ENCODE measurements around the gene ATG4B. TPM values are rescaled to one million over a fixed set of nuclear protein-coding genes. Genes with fewer than 3 reads are reported as not detected.
A peak's percentile ranks its signal among the peaks of the same experiment; 100 is the strongest.

The ATG4B gene
- total RNA-seq, 2 donors from 2014 or later: 103 to 107 TPM

GRCh38 chr2:241686650-241687425 is 49.3 kb downstream of the ATG4B start, which contains the start of gene DTYMK:
DTYMK (minus strand) TSS chr2:241686815; CDS start chr2:241686783, 32 bp downstream.
- ATAC-seq: peak; percentile 97 to 98
- Mint-ChIP-seq H3K9me3 (no peaks in the 10 kb centered on the region), H3K27ac (peak within 1 kb of the TSS; percentile 96 to 98), H3K36me3 (peaks cover 36 to 44% of the 10 kb centered on the region in 2 donors)
- DNase-seq (ENCODE audit: low spot score in 2 of 2): peak; percentile 96 to 98

DNA sequence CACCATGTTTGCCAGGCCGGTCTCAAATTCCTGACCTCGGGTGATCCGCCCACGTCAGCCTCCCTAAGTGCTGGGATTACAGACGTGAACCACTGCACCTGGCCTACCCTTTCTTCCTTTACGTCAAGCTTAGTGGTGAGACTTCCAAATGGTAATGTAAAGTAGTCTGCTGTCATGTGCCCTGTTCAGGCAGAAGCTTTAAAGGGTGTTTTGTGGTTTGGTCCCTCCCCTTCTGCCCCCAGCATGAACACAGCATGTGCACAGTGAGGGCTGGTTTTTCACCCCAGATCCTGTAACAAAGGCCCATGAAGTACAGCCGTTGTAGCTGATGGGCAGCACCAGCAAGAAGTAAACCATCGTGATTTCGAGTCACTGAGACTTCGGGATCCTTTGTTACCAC is 51.8 kb downstream of the ATG4B start:
- DNase-seq (ENCODE audit: low spot score in 2 of 2) (no peak), ATAC-seq (no peak)
- Mint-ChIP-seq H3K36me3 (peaks cover 23 to 37% of the 10 kb centered on the region in 2 donors), H3K27ac (no peak overlapping the region), H3K9me3 (no peaks in the 10 kb centered on the region)

DNA sequence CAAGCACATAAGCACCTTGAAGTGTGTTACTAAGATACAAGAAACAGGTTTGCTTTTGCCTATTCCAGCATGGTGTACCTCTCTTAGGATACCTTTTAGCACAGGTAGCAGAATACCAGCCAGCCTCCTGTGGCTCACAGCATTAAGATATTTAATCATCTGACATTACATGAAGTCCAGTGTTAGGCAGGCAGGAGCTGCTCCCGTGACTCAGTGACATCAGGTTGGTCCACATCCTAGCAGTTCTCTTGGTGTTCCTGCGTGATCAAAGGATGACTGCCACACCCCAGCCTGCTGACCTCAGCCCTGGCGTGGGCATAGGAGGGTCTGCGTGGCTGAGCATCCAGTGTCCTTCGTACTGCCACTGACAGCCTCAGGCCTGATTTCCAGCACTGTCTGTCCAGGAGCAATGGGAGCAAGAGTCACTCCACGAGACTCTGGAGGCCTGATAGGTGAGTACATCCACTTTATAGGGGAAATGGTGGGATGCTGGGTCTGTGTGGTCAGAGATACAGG is 52.8 kb downstream of the ATG4B start:
- no peak overlapping the region for H3K27ac Mint-ChIP-seq

GRCh38 chr2:241692448-241692847 is 55.0 kb downstream of the ATG4B start:
- no peaks in the 10 kb centered on the region for H3K9me3 Mint-ChIP-seq
- peaks cover 6 to 18% of the 10 kb centered on the region in 2 donors for H3K36me3 Mint-ChIP-seq
- no peak overlapping the region for H3K27ac Mint-ChIP-seq

More for the DNA sequence above, 52.8 kb downstream of the ATG4B start:
- no peak for ATAC-seq
- Mint-ChIP-seq H3K9me3 (no peaks in the 10 kb centered on the region), H3K36me3 (peaks cover 18 to 31% of the 10 kb centered on the region in 2 donors)
- DNase-seq (ENCODE audit: low spot score in 2 of 2): no peak

DNA sequence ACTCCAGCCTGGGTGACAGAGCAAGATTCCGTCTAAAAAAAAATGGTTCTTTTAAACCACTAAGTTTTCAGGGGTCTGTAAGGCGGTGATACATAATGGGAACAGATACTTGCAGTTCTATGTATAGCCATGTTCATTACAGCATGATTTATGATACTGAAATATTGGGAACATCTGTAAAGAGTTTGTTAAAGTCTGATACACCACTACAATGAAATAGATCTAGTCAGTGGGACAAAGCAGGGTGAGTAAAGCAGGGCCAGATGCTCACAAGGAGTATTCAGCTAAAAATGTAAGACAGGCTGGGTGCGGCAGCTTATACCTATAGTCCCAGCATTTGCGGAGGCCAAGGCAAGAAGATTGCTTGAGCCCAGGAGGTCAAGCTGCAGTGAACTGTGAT is 58.2 kb downstream of the ATG4B start:
- DNase-seq (ENCODE audit: low spot score in 2 of 2) (no peak), ATAC-seq (no peak)
- peak overlapping the region in 1 of 2 donors; percentile 69 for H3K27ac Mint-ChIP-seq
- H3K36me3 Mint-ChIP-seq: peaks cover 0 to 4% of the 10 kb centered on the region in 2 donors
- no peaks in the 10 kb centered on the region for H3K9me3 Mint-ChIP-seq

More at GRCh38 chr2:241692448-241692847, 55.0 kb downstream of the ATG4B start:
- DNase-seq (ENCODE audit: low spot score in 2 of 2) (no peak), ATAC-seq (no peak)

DNA sequence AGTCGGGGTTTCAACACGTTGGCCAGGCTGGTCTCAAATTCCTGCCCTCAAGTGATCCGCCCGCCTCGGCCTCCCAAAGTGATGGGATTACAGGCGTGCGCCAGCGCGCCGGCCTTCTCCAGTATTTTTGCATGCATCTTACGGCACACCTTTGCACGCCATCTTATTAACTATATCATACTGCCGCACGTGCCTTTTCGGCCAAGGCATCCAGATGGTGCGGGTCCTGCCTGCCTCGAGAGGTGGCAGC is 63.6 kb downstream of the ATG4B start:
- DNase-seq (ENCODE audit: low spot score in 2 of 2): no peak
- Mint-ChIP-seq H3K9me3 (peaks cover 0 to 5% of the 10 kb centered on the region in 2 donors), H3K27ac (peak overlapping the region; percentile 92 to 94), H3K36me3 (peaks cover 7 to 12% of the 10 kb centered on the region in 2 donors)
- ATAC-seq: no peak

GRCh38 chr2:241701399-241702154 is 64.1 kb downstream of the ATG4B start, which contains the start of gene ING5:
ING5 (plus strand) TSS chr2:241702039; CDS start chr2:241702066, 27 bp downstream.
- ATAC-seq (peak; percentile 74 to 77), DNase-seq (ENCODE audit: low spot score in 2 of 2) (peak; percentile 97 to 99)
- H3K36me3 Mint-ChIP-seq: peaks cover 12 to 17% of the 10 kb centered on the region in 2 donors
- peaks cover 0 to 6% of the 10 kb centered on the region in 2 donors for H3K9me3 Mint-ChIP-seq
- H3K27ac Mint-ChIP-seq: peak within 1 kb of the TSS; percentile 92 to 94

GRCh38 chr2:241702155-241703031 is 64.9 kb downstream of the ATG4B start:
- Mint-ChIP-seq H3K27ac (peak overlapping the region; percentile 83 to 91), H3K36me3 (peaks cover 20% of the 10 kb centered on the region in 2 donors), H3K9me3 (peaks cover 0 to 6% of the 10 kb centered on the region in 2 donors)
- DNase-seq (ENCODE audit: low spot score in 2 of 2): peak; percentile 89
- peak; percentile 71 to 80 for ATAC-seq

DNA sequence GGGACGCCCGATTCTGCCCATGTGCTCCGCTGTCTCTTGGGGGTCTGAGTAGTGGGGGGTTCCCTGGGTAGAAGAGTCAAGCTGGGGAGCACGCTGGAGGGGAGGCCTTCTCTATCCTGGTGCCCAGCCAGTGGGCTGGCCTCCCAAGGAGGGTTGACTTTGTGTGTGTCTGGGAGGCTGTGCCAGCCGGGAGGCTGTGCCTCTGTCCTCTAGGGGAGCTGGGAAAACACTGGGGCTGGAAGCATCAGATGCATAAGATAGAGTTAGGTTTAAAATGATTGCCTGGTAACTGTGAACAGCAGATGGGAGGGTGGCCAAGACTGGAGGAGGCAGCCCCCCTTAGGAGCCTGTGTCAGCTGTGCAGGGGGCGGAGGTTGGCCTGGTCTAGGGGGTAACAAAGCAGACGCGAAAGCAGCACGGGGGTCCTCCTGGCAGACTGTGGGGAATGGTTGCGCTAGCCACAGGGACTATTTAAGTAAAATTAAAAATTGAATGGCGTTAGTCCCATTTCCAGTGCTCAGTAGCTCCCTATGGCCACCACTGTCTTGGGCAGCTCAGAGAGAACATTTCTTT is 65.6 kb downstream of the ATG4B start:
- Mint-ChIP-seq H3K27ac (peak overlapping the region; percentile 83 to 91), H3K36me3 (peaks cover 20% of the 10 kb centered on the region in 2 donors), H3K9me3 (peaks cover 0 to 6% of the 10 kb centered on the region in 2 donors)
- DNase-seq (ENCODE audit: low spot score in 2 of 2) (no peak), ATAC-seq (no peak)

DNA sequence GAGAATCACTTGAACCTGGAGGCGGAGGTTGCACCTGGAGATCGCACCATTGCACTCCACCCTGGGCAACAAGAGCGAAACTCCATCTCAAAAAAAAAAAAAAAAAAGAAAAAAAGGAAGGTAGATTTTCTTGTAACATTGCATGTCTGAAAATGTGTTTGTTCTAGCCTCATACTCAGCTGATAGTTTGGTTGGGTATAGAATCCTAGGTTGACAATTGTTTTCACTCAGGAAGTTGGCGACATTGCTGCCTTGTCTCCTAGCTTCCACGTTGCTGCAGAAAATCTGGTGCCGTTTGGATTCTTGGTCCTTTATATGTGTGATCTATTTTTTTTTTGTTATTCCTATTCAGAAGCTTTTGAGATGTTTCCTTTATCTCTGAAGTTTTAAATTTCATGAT is 69.0 kb downstream of the ATG4B start:
- H3K36me3 Mint-ChIP-seq: peaks cover 37 to 39% of the 10 kb centered on the region in 2 donors
- no peak overlapping the region for H3K27ac Mint-ChIP-seq
- ATAC-seq: no peak

DNA sequence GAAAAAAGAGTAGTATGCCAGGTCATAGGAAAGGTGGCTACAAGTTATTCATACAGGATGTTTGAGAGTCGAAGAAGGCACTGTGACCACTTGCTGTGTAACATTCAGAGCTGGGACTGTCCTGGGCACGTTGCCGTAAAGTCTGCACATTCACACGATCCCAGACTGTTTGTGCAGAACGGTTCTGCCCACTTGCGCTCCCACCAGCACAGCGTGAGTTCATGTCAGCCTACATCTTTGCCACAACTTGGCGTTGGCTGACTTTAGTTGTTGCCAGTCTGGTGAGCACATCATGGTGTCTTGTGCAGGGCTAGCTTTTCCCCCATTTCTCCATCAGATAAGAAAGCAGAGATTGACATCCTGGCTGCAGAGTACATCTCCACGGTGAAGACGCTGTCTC is 71.4 kb downstream of the ATG4B start:
- peaks cover 0 to 6% of the 10 kb centered on the region in 2 donors for H3K9me3 Mint-ChIP-seq
- H3K27ac Mint-ChIP-seq: peak overlapping the region in 1 of 2 donors; percentile 23
- no peak for DNase-seq (ENCODE audit: low spot score in 2 of 2)
- no peak for ATAC-seq
- H3K36me3 Mint-ChIP-seq: peaks cover 33 to 42% of the 10 kb centered on the region in 2 donors

More for the DNA sequence above, 69.0 kb downstream of the ATG4B start:
- DNase-seq (ENCODE audit: low spot score in 2 of 2): no peak
- peaks cover 0 to 6% of the 10 kb centered on the region in 2 donors for H3K9me3 Mint-ChIP-seq

- H3K36me3 Mint-ChIP-seq: peaks cover 21 to 39% of the 10 kb centered on the region in 2 donors
- no peak for ATAC-seq
- DNase-seq (ENCODE audit: low spot score in 2 of 2): no peak
- H3K27ac Mint-ChIP-seq: peak overlapping the region in 1 of 2 donors; percentile 87
- no peaks in the 10 kb centered on the region for H3K9me3 Mint-ChIP-seq
These were observed 81.6 kb downstream of the ATG4B start for GRCh38 chr2:241719093-241719492.

- ATAC-seq (no peak), DNase-seq (ENCODE audit: low spot score in 2 of 2) (no peak)
- H3K27ac Mint-ChIP-seq: no peak overlapping the region
- peaks cover 21 to 40% of the 10 kb centered on the region in 2 donors for H3K36me3 Mint-ChIP-seq
- H3K9me3 Mint-ChIP-seq: no peaks in the 10 kb centered on the region
These were observed 82.6 kb downstream of the ATG4B start for GRCh38 chr2:241720099-241720498.

DNA sequence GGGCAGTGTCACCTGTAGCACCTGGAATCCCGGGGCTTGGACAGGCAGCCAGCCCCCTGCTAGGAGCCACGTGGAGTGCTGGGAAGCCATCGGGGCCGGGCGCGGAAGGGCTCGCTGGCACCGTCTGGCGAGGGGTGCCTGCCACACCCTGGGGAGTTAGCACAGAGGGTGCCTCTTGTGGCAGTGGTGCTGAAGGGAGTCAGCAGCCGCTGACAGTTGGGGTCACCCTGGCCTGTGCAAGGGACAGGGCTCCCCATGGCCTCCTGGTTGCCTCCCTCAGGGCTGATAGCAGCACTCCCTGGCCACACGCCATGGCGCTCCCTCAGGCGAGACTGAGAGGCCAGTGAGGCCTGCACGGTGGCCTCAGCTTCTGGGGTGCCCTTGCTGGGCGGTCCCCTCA is 83.1 kb downstream of the ATG4B start:
- peaks cover 21 to 40% of the 10 kb centered on the region in 2 donors for H3K36me3 Mint-ChIP-seq
- DNase-seq (ENCODE audit: low spot score in 2 of 2) (no peak), ATAC-seq (no peak)
- no peak overlapping the region for H3K27ac Mint-ChIP-seq
- no peaks in the 10 kb centered on the region for H3K9me3 Mint-ChIP-seq

GRCh38 chr2:241721852-241722251 is 84.4 kb downstream of the ATG4B start:
- H3K27ac Mint-ChIP-seq: peak overlapping the region in 1 of 2 donors; percentile 76
- peaks cover 21 to 40% of the 10 kb centered on the region in 2 donors for H3K36me3 Mint-ChIP-seq
- ATAC-seq (no peak), DNase-seq (ENCODE audit: low spot score in 2 of 2) (no peak)
- H3K9me3 Mint-ChIP-seq: no peaks in the 10 kb centered on the region
